Endothelial cell of umbilical vein (primary cell): ENCODE data around the gene SECISBP2.

ENCODE experiments used
- EZH2 ChIP-seq: IDR thresholded peaks from 2 replicates; pipeline ENCODE4 v1.6.1; 2012; ENCODE audit warnings: borderline replicate concordance, low read depth, mild to moderate bottlenecking, moderate library complexity, low read length, inconsistent platforms; ENCODE audit not compliant: severe bottlenecking
- POLR2A ChIP-seq: IDR thresholded peaks from 2 replicates; pipeline ENCODE4 v1.6.1; 2012; ENCODE audit warnings: low read depth, mild to moderate bottlenecking, control low read depth, low read length
- POLR2AphosphoS5 ChIP-seq: IDR thresholded peaks from 2 replicates; pipeline ENCODE4 v1.6.1; 2012; ENCODE audit warnings: low read depth, mild to moderate bottlenecking, control low read depth, low read length, moderate library complexity; ENCODE audit not compliant: insufficient read depth
- TF ChIP-seq, protein P1 (sequence below), 2 donors: IDR thresholded peaks; 1 replicate in 1 of 2; 2 replicates in 1 of 2; pipeline ENCODE4 v1.5.1; 2011; ENCODE audit warnings: low read length in 2 of 2, mild to moderate bottlenecking in 2 of 2, moderate library complexity in 2 of 2, control low read depth in 1 of 2, inconsistent platforms in 1 of 2, low read depth in 1 of 2; ENCODE audit not compliant: insufficient read depth in 1 of 2; ENCODE audit errors: extremely low read depth in 1 of 2

DNA sequence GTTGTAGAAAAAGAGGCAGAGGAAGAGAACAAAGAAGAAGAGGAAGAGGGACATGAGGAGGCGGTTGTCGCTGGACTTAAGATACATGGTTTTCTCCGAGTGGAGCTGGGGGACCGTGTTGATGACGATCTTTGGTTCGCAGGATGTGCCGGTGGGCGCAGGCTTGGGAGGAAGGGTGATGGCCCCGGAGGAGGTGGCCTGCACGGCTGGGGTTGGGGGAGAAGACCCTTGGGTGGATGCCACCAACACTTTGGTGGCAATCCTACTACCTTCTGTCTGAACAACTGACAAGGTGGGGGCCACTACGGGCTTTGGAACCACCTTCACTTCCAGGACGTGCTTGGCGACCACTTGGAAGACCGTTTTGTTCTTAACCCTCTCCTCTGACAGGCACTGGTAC, 60.7 kb downstream of the SECISBP2 start:
- TF ChIP-seq POLR2AphosphoS5 (no peak), EZH2 (no peak), POLR2A (no peak)
- TF ChIP-seq, protein P1, sequence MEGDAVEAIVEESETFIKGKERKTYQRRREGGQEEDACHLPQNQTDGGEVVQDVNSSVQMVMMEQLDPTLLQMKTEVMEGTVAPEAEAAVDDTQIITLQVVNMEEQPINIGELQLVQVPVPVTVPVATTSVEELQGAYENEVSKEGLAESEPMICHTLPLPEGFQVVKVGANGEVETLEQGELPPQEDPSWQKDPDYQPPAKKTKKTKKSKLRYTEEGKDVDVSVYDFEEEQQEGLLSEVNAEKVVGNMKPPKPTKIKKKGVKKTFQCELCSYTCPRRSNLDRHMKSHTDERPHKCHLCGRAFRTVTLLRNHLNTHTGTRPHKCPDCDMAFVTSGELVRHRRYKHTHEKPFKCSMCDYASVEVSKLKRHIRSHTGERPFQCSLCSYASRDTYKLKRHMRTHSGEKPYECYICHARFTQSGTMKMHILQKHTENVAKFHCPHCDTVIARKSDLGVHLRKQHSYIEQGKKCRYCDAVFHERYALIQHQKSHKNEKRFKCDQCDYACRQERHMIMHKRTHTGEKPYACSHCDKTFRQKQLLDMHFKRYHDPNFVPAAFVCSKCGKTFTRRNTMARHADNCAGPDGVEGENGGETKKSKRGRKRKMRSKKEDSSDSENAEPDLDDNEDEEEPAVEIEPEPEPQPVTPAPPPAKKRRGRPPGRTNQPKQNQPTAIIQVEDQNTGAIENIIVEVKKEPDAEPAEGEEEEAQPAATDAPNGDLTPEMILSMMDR (IDR thresholded peaks at IDR 0.05; ENCODE audit: extremely low read depth in 1 of 2, insufficient read depth in 1 of 2, low read depth in 1 of 2, low read length in 2 of 2): no peak
